Stimulated activated CD4-positive, alpha-beta T cell treated with anti-CD3 and anti-CD28 coated beads, Interleukin-12 subunit alpha, Interleukin-12 subunit beta, amount 100 ng/mL, for 4 hours (primary cell): ENCODE data around the gene SEC63.
A peak's percentile ranks its signal among the peaks of the same experiment; 100 is the strongest.

Experiments
- DNase-seq: peaks from one replicate; pipeline ENCODE4 v3.0.0-alpha.2; 2020

The SEC63 gene

GRCh38 chr6:107853230-107853629 is 104.8 kb downstream of the SEC63 start:
- DNase-seq, result no peak

GRCh38 chr6:107849325-107849724 is 108.7 kb downstream of the SEC63 start:
- no peak for DNase-seq

- peak; percentile 78 for DNase-seq
These were observed 109.9 kb downstream of the SEC63 start for GRCh38 chr6:107847844-107848802.

GRCh38 chr6:107846262-107846795 is 111.7 kb downstream of the SEC63 start:
- no peak for DNase-seq

- DNase-seq, result no peak
These were observed 112.2 kb downstream of the SEC63 start for GRCh38 chr6:107845777-107846176.

- no peak for DNase-seq
These were observed 114.6 kb downstream of the SEC63 start for GRCh38 chr6:107843400-107843799.

- DNase-seq, result no peak
These were observed 116.7 kb downstream of the SEC63 start for GRCh38 chr6:107841275-107841670.

- DNase-seq, result no peak
These were observed 117.3 kb downstream of the SEC63 start for GRCh38 chr6:107840636-107841274.

GRCh38 chr6:107833136-107833535 is 124.9 kb downstream of the SEC63 start:
- no peak for DNase-seq

GRCh38 chr6:107832151-107833056 is 125.6 kb downstream of the SEC63 start:
- DNase-seq, result no peak

GRCh38 chr6:107830060-107830459 is 127.9 kb downstream of the SEC63 start:
- DNase-seq, result no peak

GRCh38 chr6:107827541-107827940 is 130.5 kb downstream of the SEC63 start:
- DNase-seq, result no peak

- DNase-seq, result peak; percentile 40
These were observed 134.9 kb downstream of the SEC63 start for GRCh38 chr6:107823047-107823557.

- DNase-seq, result peak; percentile 26
These were observed 135.6 kb downstream of the SEC63 start for GRCh38 chr6:107822176-107823046.

- DNase-seq, result no peak
These were observed 136.4 kb downstream of the SEC63 start for GRCh38 chr6:107821591-107821990.

- DNase-seq, result no peak
These were observed 137.4 kb downstream of the SEC63 start for GRCh38 chr6:107820338-107821261.

GRCh38 chr6:107819964-107820337 is 138.1 kb downstream of the SEC63 start:
- no peak for DNase-seq

GRCh38 chr6:107819217-107819616 is 138.8 kb downstream of the SEC63 start:
- DNase-seq, result no peak

GRCh38 chr6:107818272-107818671 is 139.7 kb downstream of the SEC63 start:
- no peak for DNase-seq

GRCh38 chr6:107817784-107818183 is 140.2 kb downstream of the SEC63 start:
- DNase-seq, result no peak
